ENCODE data around the gene COL23A1. TPM values are rescaled to one million over a fixed set of nuclear protein-coding genes. Genes with fewer than 3 reads are reported as not detected.

COL23A1 gene
- total and polyA plus RNA-seq, 2 experiments from 2014 or later: 1.1 to 5.1 TPM

DNA sequence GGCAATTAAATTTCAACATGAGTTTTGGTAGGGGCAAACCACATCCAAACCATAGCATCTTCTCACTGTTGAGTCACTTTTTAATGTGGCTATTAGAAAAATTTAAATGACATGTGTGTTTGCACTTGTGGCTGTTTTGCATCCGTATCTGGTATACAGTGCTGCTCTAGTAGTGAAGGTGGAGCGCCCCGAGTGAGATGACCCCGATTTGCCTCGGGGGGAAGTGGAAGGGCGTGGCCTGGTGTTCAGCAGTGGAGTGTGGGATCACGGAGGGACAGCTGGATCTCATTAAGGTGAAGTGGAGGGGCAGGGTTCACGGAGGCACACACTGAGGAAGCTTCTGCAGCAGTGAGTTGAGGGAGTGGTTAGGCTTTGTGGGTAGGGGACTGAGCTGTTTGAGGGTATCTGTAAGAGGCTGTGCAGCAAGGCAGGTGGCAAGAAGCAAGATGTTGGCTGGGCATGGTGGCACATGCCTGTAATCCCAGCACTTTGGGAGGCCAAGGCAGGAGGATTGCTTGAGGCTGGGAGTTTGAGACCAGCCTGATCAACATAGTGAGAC is 396.9 kb downstream of the COL23A1 start:
- WGBS (ENCODE audit: low lambda C conversion rate, missing lambda C conversion rate): 69% methylated on average over 8 of the region's 8 CpGs
- Histone ChIP-seq H2AFZ (no peak overlapping the region), H3K36me3 (replicated peaks; ENCODE audit: insufficient read depth, low read depth) (no peaks in the 10 kb centered on the region), H3K4me3 (no peak overlapping the region), H3K27me3 (no peaks in the 10 kb centered on the region), H4K20me1 (ENCODE audit: insufficient read depth, poor library complexity, severe bottlenecking) (no peaks in the 10 kb centered on the region), H3K4me2 (no peak overlapping the region), H3K79me2 (no peaks in the 10 kb centered on the region), H3K9me2 (replicated peaks; ENCODE audit: insufficient read depth) (no peaks in the 10 kb centered on the region), H3K9me3 (ENCODE audit: low read depth) (no peaks in the 10 kb centered on the region), H3K4me1 (ENCODE audit: insufficient read depth) (no peaks in the 10 kb centered on the region), H3K27ac (no peak overlapping the region)
- DNase-seq (ENCODE audit: low spot score): no peak
- TF ChIP-seq, protein P1, sequence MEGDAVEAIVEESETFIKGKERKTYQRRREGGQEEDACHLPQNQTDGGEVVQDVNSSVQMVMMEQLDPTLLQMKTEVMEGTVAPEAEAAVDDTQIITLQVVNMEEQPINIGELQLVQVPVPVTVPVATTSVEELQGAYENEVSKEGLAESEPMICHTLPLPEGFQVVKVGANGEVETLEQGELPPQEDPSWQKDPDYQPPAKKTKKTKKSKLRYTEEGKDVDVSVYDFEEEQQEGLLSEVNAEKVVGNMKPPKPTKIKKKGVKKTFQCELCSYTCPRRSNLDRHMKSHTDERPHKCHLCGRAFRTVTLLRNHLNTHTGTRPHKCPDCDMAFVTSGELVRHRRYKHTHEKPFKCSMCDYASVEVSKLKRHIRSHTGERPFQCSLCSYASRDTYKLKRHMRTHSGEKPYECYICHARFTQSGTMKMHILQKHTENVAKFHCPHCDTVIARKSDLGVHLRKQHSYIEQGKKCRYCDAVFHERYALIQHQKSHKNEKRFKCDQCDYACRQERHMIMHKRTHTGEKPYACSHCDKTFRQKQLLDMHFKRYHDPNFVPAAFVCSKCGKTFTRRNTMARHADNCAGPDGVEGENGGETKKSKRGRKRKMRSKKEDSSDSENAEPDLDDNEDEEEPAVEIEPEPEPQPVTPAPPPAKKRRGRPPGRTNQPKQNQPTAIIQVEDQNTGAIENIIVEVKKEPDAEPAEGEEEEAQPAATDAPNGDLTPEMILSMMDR (IDR thresholded peaks at IDR 0.05; ENCODE audit: poor library complexity): no peak
- TF ChIP-seq EZH2 (IDR thresholded peaks at IDR 0.05; ENCODE audit: borderline replicate concordance) (no peak), EZH2phosphoT487 (IDR thresholded peaks at IDR 0.05; ENCODE audit: low read depth, severe bottlenecking, unreplicated experiment) (no peak)

- DNase-seq (ENCODE audit: low spot score): no peak
- Histone ChIP-seq H3K9me3 (ENCODE audit: low read depth) (no peaks in the 10 kb centered on the region), H3K36me3 (replicated peaks; ENCODE audit: insufficient read depth, low read depth) (no peaks in the 10 kb centered on the region), H3K4me3 (no peak overlapping the region), H3K4me2 (no peak overlapping the region), H3K79me2 (no peaks in the 10 kb centered on the region), H4K20me1 (ENCODE audit: insufficient read depth, poor library complexity, severe bottlenecking) (no peaks in the 10 kb centered on the region), H3K27ac (no peak overlapping the region), H3K4me1 (ENCODE audit: insufficient read depth) (no peaks in the 10 kb centered on the region), H3K9me2 (replicated peaks; ENCODE audit: insufficient read depth) (no peaks in the 10 kb centered on the region), H3K27me3 (no peaks in the 10 kb centered on the region), H2AFZ (no peak overlapping the region)
- 93% methylated on average over 7 of the region's 7 CpGs for WGBS (ENCODE audit: low lambda C conversion rate, missing lambda C conversion rate)
- TF ChIP-seq EZH2 (IDR thresholded peaks at IDR 0.05; ENCODE audit: borderline replicate concordance) (no peak), EZH2phosphoT487 (IDR thresholded peaks at IDR 0.05; ENCODE audit: low read depth, severe bottlenecking, unreplicated experiment) (no peak)
- TF ChIP-seq, protein P1 (IDR thresholded peaks at IDR 0.05; ENCODE audit: poor library complexity): no peak
These were observed 397.4 kb downstream of the COL23A1 start for GRCh38 chr5:178192787-178193186.

- no peaks in the 10 kb centered on the region for H3K9me2 ChIP-seq (replicated peaks; ENCODE audit: insufficient read depth)
- no peak overlapping the region for H3K4me2 ChIP-seq
- H3K27ac ChIP-seq: no peak overlapping the region
- H3K4me1 ChIP-seq (ENCODE audit: insufficient read depth): no peaks in the 10 kb centered on the region
- TF ChIP-seq, protein P1 (IDR thresholded peaks at IDR 0.05; ENCODE audit: poor library complexity): no peak
- TF ChIP-seq EZH2phosphoT487 (IDR thresholded peaks at IDR 0.05; ENCODE audit: low read depth, severe bottlenecking, unreplicated experiment) (no peak), EZH2 (IDR thresholded peaks at IDR 0.05; ENCODE audit: borderline replicate concordance) (no peak)
- H3K79me2 ChIP-seq: no peaks in the 10 kb centered on the region
- H3K4me3 ChIP-seq: no peak overlapping the region
- H4K20me1 ChIP-seq (ENCODE audit: insufficient read depth, poor library complexity, severe bottlenecking): no peaks in the 10 kb centered on the region
- WGBS (ENCODE audit: low lambda C conversion rate, missing lambda C conversion rate): 78% methylated on average over 2 of the region's 2 CpGs
- H2AFZ ChIP-seq: no peak overlapping the region
- DNase-seq (ENCODE audit: low spot score): no peak
- no peaks in the 10 kb centered on the region for H3K36me3 ChIP-seq (replicated peaks; ENCODE audit: insufficient read depth, low read depth)
- H3K9me3 ChIP-seq (ENCODE audit: low read depth): no peaks in the 10 kb centered on the region
- no peaks in the 10 kb centered on the region for H3K27me3 ChIP-seq
These were observed 397.9 kb downstream of the COL23A1 start for GRCh38 chr5:178192244-178192643.

Measured in hepatocyte (in vitro differentiated cells).